GM12878 (cell line): ENCODE data around the gene ERCC4. TPM values are rescaled to one million over a fixed set of nuclear protein-coding genes. Genes with fewer than 3 reads are reported as not detected.

Experiments
- ATAC-seq: fragments of 200-7000 bp; cut with Tn5 transposase; 3 replicates; pipeline ENCODE4 v1.9.1; 2020; ENCODE audit warnings: mild to moderate bottlenecking, moderate library complexity
- BruUV-seq: library from RNA; stranded (reverse); fragments of 400-500 nt; replicated peaks from 2 replicates; lab custom pipeline; 2021; lab: Mats Ljungman, UMichigan
- CTCF ChIA-PET: fragments of 300-600 bp; sonication (Branson Sonifier 250); formaldehyde crosslinking; extraction: SDS; loops from one replicate; lab custom pipeline; 2021; ENCODE audit warnings: inconsistent platforms; lab: Yijun Ruan, JAX
- POLR2A ChIA-PET: fragments of 350-600 bp; formaldehyde crosslinking; extraction: SDS; loops from one replicate; lab custom pipeline; 2021; ENCODE audit warnings: inconsistent platforms; lab: Charles Lee
- RAD21 ChIA-PET: fragments of 300-600 bp; sonication (Branson Sonifier 250); formaldehyde crosslinking; loops from one replicate; lab custom pipeline; 2023; ENCODE audit warnings: antibody characterized with exemption; ENCODE audit not compliant: unreplicated experiment; lab: Charles Lee
- SMC1A ChIA-PET: fragments of 300-600 bp; sonication (Branson Sonifier 250); formaldehyde crosslinking; loops from one replicate; lab custom pipeline; 2023; ENCODE audit not compliant: unreplicated experiment, uncharacterized antibody; lab: Charles Lee
- DNase-seq: peaks from one replicate; pipeline ENCODE4 v3.0.0-alpha.2; 2011; ENCODE audit warnings: low read depth, low spot score
- FAIRE-seq: peaks from 3 replicates; lab custom pipeline; 2011; peaks lifted over from hg19 to GRCh38; lab: Jason Lieb, UNC
- H2AFZ ChIP-seq: 2 replicates; pipeline ENCODE4 v1.6.0; 2011; ENCODE audit warnings: low read depth, low read length, control low read depth; ENCODE audit not compliant: control insufficient read depth
- H3K27ac ChIP-seq: 2 replicates; pipeline ENCODE4 v1.5.1; 2011; ENCODE audit warnings: control low read depth; ENCODE audit not compliant: control insufficient read depth, insufficient read depth
- H3K27me3 ChIP-seq, 2 experiments: replicated peaks in 1 of 2; 2 replicates each; pipeline versions ENCODE4 v1.6.0 to v1.6.1; 2011; ENCODE audit warnings: low read length in 1 of 2; ENCODE audit not compliant: control insufficient read depth in 2 of 2, insufficient read depth in 2 of 2
- H3K36me3 ChIP-seq, 2 experiments: 2 replicates each; pipeline ENCODE4 v1.5.1; 2011; ENCODE audit warnings: low read length in 1 of 2; ENCODE audit not compliant: control insufficient read depth in 2 of 2, insufficient read depth in 2 of 2
- H3K4me1 ChIP-seq: 2 replicates; pipeline ENCODE4 v1.6.1; 2011; ENCODE audit warnings: mild to moderate bottlenecking, low read length, moderate library complexity, mixed read lengths; ENCODE audit not compliant: control insufficient read depth, insufficient read depth
- H3K4me2 ChIP-seq: 2 replicates; pipeline ENCODE4 v1.6.0; 2011; ENCODE audit warnings: control low read depth; ENCODE audit not compliant: control insufficient read depth, insufficient read depth
- H3K4me3 ChIP-seq: fragments of 200-600 bp; sonication (generic); 2 replicates; pipeline ENCODE4 v1.5.1; 2016
- H3K79me2 ChIP-seq: 2 replicates; pipeline ENCODE4 v1.6.0; 2011; ENCODE audit warnings: low read length; ENCODE audit not compliant: control insufficient read depth, insufficient read depth
- H3K9ac ChIP-seq: 2 replicates; pipeline ENCODE4 v1.8.0; 2011; ENCODE audit warnings: low read length, control low read depth, mixed read lengths; ENCODE audit not compliant: control insufficient read depth, insufficient read depth
- H3K9me3 ChIP-seq: replicated peaks from 3 replicates; pipeline ENCODE4 v1.5.1; 2011; ENCODE audit warnings: mild to moderate bottlenecking, low read length; ENCODE audit not compliant: control insufficient read depth, insufficient read depth
- H4K20me1 ChIP-seq: 2 replicates; pipeline ENCODE4 v1.6.0; 2011; ENCODE audit not compliant: control insufficient read depth, insufficient read depth
- EED ChIP-seq: sonication (generic); IDR thresholded peaks from 2 replicates; pipeline ENCODE4 v1.6.1; 2016; ENCODE audit warnings: antibody characterized with exemption, low read depth
- MYB ChIP-seq: fragments of 150-350 bp; IDR thresholded peaks from 2 replicates; pipeline ENCODE4 v1.6.1; 2014; ENCODE audit warnings: mild to moderate bottlenecking, low read depth, low read length, borderline replicate concordance
- NFIC ChIP-seq: IDR thresholded peaks from 2 replicates; pipeline ENCODE4 v1.6.1; 2012; ENCODE audit warnings: low read depth, mild to moderate bottlenecking, inconsistent platforms, low read length, moderate library complexity
- SPI1 ChIP-seq: IDR thresholded peaks from 2 replicates; pipeline ENCODE4 v1.6.1; 2011; ENCODE audit warnings: low read depth, mild to moderate bottlenecking, low read length, moderate library complexity, borderline replicate concordance; ENCODE audit not compliant: insufficient read depth
- YBX1 ChIP-seq: fragments of 450-650 bp; IDR thresholded peaks from 2 replicates; pipeline ENCODE4 v1.6.1; 2016; ENCODE audit warnings: antibody characterized with exemption
- ZBED1 ChIP-seq: IDR thresholded peaks from 2 replicates; pipeline ENCODE4 v1.6.1; 2016; ENCODE audit warnings: borderline replicate concordance
- ZNF207 ChIP-seq: fragments of 450-650 bp; IDR thresholded peaks from 2 replicates; pipeline ENCODE4 v1.6.1; 2014; ENCODE audit warnings: antibody characterized with exemption, mild to moderate bottlenecking, borderline replicate concordance
- ZNF622 ChIP-seq: fragments of 450-650 bp; IDR thresholded peaks from 2 replicates; pipeline ENCODE4 v1.6.1; 2017; ENCODE audit warnings: mild to moderate bottlenecking, inconsistent platforms
- whole genome bisulfite sequencing: methylation state at CpG from one replicate; pipeline ENCODE4 v1.1.6; 2016; ENCODE audit warnings: low lambda C conversion rate; ENCODE audit not compliant: insufficient replicate concordance, insufficient coverage; ENCODE audit errors: missing lambda C conversion rate; 5-methylcytosine and 5-hydroxymethylcytosine counted together
- in situ Hi-C: fragments of 300-500 bp; cut with MboI; formaldehyde crosslinking; loops from 9 replicates; pipeline ENCODE4 v1.14.3; 2018; ENCODE audit warnings: mixed read lengths
- intact Hi-C: fragments of 100-400 bp; cut with micrococcal nuclease; formaldehyde crosslinking; loops from one replicate; pipeline ENCODE4 v1.14.2; 2022; ENCODE audit not compliant: unreplicated experiment
- polyA plus RNA-seq, 11 experiments: library from polyadenylated mRNA; depleted of rRNA in 4 of 11; unstranded in 6 of 11; stranded (reverse) in 5 of 11; fragments of >200 nt; fragmentation: Nextera tagmentation in 4 of 11; fragmentation: Illumina TruSeq in 1 of 11; extraction: Ambion mirVana in 4 of 11; extraction: Trizol in 1 of 11; gene quantifications; 1 replicate in 1 of 11; 2 replicates in 10 of 11; pipeline versions ENCODE4 v1.2.1 to v1.2.3, GENCODE V29; 2011 to 2016; ENCODE audit warnings: inconsistent platforms in 2 of 11, missing spikeins in 2 of 11, low read depth in 1 of 11
- total RNA-seq, 4 experiments: library from RNA; depleted of rRNA in 3 of 4; stranded (reverse); fragments of >200 nt in 3 of 4; fragmentation: Illumina TruSeq in 1 of 4; extraction: Trizol in 1 of 4; gene quantifications; 2 replicates each; pipeline versions ENCODE4 v1.2.1 to v1.2.3, GENCODE V29; 2013 to 2021
- TF ChIP-seq, protein P1 (sequence below): fragments of 450-650 bp; formaldehyde crosslinking; IDR thresholded peaks from 2 replicates; pipeline ENCODE4 v1.4.0; 2022; ENCODE audit warnings: mild to moderate bottlenecking, moderate library complexity
- TF ChIP-seq, protein P2 (sequence below): IDR thresholded peaks from 2 replicates; pipeline ENCODE4 v1.6.1; 2011; ENCODE audit warnings: borderline replicate concordance, low read depth, mild to moderate bottlenecking, moderate library complexity, mixed read lengths, low read length; ENCODE audit not compliant: insufficient read depth; ENCODE audit errors: extremely low read length

ERCC4 gene
- total and polyA plus RNA-seq, 10 of the 15 experiments (the other 5 are each of a cell fraction or from before 2014, with no cell fraction given) = 4.7 to 24.6 (median 8.9) TPM

DNA sequence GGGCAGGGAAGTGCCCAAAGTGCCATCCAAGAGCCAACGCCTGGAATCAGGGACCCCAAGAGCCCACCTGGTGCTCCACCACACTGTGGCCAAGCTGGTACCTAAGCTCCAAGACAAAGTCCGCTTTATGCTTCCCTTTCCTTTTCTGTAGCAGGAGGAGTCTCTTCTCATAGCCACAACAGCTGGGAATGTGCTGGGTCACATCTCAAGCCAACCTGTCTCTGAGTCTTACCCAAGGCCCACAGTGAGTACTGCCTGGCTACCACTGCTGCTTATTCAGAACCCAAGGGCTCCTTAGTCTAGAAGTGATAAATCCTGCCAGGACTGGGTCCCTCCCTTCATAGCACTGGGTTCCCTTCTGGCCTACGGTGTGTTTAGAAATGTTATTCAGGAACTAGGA lies 49.8 kb downstream of the ERCC4 start:
- Histone ChIP-seq H3K4me3 (no peak overlapping the region), H4K20me1 (no peaks in the 10 kb centered on the region), H3K27ac (no peak overlapping the region), H3K9ac (no peak overlapping the region), H3K27me3 (no peaks in the 10 kb centered on the region), H3K79me2 (no peaks in the 10 kb centered on the region), H3K36me3 (no peaks in the 10 kb centered on the region), H3K9me3 (no peaks in the 10 kb centered on the region), H3K4me1 (peaks cover 4% of the 10 kb centered on the region; the same call in 1 of the 2 replicates), H3K4me2 (no peak overlapping the region), H2AFZ (no peak overlapping the region)
- no TSS peak for BruUV-seq
- intact Hi-C loops (no loop called here), in situ Hi-C loops (no loop called here)
- RAD21 ChIA-PET = interaction anchor here (1.5 kb wide), 1 partner anchor 46 kb away, joined by 4 read pairs; no protein-coding TSS in a partner anchor
- POLR2A ChIA-PET = no interaction called here
- no peak for FAIRE-seq
- no peak for TF ChIP-seq MYB
- TF ChIP-seq ZBED1 = no peak
- no peak for TF ChIP-seq EED
- no peak for TF ChIP-seq ZNF622
- no peak for TF ChIP-seq ZNF207
- no peak for TF ChIP-seq SPI1
- no peak for TF ChIP-seq NFIC
- TF ChIP-seq, protein P1, sequence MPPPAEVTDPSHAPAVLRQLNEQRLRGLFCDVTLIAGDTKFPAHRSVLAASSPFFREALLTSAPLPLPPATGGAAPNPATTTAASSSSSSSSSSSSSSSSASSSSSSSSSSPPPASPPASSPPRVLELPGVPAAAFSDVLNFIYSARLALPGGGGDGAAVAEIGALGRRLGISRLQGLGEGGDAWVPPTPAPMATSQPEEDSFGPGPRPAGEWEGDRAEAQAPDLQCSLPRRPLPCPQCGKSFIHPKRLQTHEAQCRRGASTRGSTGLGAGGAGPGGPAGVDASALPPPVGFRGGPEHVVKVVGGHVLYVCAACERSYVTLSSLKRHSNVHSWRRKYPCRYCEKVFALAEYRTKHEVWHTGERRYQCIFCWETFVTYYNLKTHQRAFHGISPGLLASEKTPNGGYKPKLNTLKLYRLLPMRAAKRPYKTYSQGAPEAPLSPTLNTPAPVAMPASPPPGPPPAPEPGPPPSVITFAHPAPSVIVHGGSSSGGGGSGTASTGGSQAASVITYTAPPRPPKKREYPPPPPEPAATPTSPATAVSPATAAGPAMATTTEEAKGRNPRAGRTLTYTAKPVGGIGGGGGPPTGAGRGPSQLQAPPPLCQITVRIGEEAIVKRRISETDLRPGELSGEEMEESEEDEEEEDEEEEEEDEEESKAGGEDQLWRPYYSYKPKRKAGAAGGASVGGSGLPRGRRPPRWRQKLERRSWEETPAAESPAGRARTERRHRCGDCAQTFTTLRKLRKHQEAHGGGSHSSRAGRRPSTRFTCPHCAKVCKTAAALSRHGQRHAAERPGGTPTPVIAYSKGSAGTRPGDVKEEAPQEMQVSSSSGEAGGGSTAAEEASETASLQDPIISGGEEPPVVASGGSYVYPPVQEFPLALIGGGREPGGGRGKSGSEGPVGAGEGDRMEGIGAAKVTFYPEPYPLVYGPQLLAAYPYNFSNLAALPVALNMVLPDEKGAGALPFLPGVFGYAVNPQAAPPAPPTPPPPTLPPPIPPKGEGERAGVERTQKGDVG (CRISPR knock-in tag) = no peak
- no peak for TF ChIP-seq YBX1
- TF ChIP-seq, protein P2, sequence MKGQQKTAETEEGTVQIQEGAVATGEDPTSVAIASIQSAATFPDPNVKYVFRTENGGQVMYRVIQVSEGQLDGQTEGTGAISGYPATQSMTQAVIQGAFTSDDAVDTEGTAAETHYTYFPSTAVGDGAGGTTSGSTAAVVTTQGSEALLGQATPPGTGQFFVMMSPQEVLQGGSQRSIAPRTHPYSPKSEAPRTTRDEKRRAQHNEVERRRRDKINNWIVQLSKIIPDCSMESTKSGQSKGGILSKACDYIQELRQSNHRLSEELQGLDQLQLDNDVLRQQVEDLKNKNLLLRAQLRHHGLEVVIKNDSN = no peak
- CTCF ChIA-PET = interaction anchor here (0.9 to 2.5 kb wide), 3 partner anchors 46 to 557 kb away, joined by 3 to 10 read pairs (median 3); no protein-coding TSS in a partner anchor
- 81% methylated on average over 3 of the region's 3 CpGs for WGBS
- SMC1A ChIA-PET = no interaction called here
- no peak for ATAC-seq
- no peak for DNase-seq
